Measurements from ENCODE around the gene CDK6.

Gene CDK6

DNA sequence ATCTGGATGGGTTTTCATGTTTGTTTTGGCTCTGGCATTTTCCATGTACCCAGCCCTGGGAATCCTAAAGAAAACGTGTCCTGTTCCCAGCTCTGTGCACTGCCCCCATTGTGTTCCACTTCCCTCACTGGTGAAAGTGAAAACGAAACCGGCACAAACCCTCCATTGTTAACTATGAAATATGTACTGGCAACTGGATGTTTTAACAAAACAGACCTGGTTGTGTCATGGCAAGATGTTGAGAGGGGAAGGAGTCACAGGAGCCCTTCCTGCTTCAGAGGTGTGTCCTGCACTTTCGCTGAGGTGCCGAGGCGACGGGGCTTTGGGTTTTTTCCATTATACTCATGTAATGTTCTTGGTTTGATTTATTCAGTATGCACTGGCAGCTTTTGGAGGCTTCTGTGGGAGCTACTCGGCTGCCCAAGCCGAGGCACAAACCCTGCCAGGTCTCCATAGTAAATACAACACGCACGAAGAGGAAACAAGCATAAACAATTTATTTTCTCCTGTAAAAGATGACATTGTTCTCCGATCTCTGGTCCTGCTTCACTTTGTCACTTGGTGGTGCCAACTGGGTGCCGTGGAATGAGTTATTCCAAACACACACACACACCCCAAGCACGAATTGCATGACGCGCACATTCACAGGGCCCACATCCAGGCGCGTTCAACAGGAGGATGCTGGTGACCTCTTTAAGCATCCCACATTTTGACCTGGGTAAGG, 118.2 kb downstream of the CDK6 start:
- in situ Hi-C loops (cut with MboI; ENCODE audit: low sequenced_read_pairs): no loop called here

DNA sequence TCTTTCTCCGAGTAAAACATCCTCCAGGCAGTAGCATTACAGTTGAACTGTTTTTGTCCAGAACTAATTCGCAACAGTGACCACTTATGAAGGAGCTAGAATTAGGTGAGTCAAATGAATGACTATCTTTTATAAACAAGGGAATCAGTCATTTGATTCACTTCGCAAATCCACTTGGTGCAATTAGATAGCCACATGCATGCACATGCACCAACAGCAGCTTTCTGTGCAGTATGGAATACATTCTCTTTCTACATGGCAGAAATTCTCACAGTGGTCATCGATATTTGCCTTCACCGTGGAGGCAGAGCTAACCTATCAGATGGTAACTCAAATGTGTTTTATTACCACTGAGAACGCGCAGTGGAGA, 118.8 kb downstream of the CDK6 start:
- in situ Hi-C loops (cut with MboI; ENCODE audit: low sequenced_read_pairs): no loop called here

- in situ Hi-C loops (cut with MboI; ENCODE audit: low sequenced_read_pairs): no loop called here
Observed at GRCh38 chr7:92716825-92717580, 119.4 kb downstream of the CDK6 start.

DNA sequence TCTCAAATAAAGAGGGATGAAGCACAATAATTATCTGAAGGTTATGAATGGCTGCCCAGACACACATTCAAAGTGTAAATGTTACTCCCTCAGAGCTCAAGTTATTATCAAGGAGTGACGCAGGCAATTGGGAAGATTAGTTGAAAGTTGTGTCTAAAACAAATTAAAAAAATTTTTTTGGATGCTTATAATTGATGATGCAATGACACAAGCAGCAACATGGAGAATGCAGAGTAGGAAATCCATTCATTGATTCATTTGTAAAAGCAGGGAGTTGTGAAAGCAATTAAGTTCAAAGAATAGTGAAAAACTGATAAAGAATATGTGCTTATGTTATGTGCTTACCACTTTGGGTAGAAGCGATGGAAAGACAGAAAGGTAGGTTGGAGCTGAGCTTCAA, 120.4 kb downstream of the CDK6 start:
- in situ Hi-C loops (cut with MboI; ENCODE audit: low sequenced_read_pairs): no loop called here

DNA sequence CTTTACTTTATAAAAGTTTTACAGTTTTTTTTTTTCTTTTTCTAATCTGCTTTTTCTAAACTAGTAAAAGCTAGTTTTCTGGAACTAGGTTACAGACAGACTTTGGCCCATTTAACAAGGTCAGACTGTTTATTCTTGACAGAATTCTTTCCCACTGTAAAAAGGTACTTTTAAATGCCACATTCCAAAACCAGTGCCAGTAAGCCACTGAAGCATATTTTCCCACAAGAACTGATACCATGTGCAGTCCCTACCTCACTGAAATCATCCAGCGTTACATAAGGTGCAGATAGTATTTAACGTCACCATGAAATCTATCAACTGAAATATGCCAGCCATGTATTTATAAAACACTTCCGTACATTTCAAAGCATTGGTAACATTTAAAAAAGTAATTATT, 121.6 kb downstream of the CDK6 start:
- in situ Hi-C loops (cut with MboI; ENCODE audit: low sequenced_read_pairs): no loop called here

DNA sequence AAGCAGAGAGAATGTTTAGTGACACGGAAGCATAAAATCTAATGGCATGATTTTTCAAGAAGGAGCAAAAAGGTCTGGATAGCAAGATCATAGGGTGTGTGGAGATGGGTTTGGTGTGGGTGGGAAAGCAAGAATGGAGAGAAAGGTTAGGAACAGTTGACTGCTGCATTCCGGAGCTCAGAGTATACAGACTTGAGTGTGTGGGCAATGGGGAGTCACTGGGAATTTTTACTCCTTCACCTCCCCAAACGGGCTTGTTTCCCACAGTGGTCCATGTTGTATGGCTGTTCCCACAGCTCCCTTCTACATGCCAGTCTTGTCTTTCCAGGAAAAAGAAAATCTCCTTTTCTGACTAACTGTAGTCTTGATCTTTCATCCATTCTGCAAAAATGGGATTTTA, 122.1 kb downstream of the CDK6 start:
- in situ Hi-C loops (cut with MboI; ENCODE audit: low sequenced_read_pairs): no loop called here

DNA sequence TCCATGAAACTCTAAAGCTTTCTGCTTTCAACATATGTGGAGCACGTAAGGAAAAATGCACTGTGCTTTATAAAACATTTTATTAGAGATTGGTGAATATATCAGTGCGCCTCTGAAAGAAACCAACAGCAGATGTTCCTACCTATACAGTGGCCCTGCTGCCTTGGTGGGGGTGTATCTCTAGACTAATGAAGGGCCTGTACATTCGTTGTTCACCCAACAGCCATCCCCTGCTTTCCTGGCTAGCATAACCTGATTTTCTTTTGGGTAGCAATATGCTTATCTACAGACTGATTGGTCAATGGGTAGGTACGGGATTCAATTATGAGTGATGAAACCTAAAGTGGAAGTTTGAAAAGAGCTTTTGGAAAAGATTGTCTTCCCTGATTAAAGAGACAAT, 126.5 kb downstream of the CDK6 start:
- in situ Hi-C loops (cut with MboI; ENCODE audit: low sequenced_read_pairs): no loop called here

- in situ Hi-C loops (cut with MboI; ENCODE audit: low sequenced_read_pairs): no loop called here
Observed at GRCh38 chr7:92709150-92709549, 127.2 kb downstream of the CDK6 start.

DNA sequence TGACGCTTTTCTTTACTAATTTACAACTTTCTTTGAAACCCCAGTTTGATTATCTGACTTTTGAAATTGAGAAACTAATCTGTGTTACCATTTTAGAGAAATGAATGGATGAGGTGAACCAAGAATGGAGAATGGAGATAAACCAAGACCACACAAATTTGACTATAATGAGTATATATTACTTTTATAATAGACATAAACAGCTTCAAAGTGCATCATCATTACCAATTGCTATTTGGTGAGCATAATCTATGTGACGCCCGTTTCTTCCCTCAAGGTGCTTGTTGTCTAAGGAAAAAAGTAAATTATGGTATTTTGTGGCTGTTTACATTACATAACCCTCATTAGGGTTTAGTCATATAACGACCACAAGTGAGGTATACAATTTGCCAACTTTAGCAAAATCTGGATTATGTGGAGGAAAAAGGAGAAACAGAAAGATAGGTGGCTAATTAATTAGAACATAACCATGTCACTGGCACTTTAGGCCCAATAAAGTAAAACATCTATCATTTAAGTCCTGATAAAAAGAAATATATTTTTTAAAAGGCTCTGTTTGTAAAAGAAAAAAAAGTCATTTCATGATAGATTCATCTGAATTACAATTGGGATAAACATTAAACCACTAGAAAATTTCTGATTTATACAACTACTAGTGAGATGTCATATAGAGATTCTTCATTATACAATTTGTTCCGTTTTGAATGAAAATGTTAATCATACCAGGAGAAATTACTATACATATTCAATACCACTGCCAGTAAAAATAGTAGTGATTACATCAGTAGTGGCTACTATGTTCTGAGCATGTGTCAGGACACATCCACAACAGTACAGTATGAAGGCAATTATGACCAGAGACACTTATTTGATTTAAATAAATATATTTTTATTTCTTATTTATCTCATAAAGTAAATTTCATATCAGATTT, 128.0 kb downstream of the CDK6 start:
- in situ Hi-C loops (cut with MboI; ENCODE audit: low sequenced_read_pairs): no loop called here

- in situ Hi-C loops (cut with MboI; ENCODE audit: low sequenced_read_pairs): no loop called here
Observed at GRCh38 chr7:92707435-92707834, 128.9 kb downstream of the CDK6 start.

- in situ Hi-C loops (cut with MboI; ENCODE audit: low sequenced_read_pairs): no loop called here
Observed at GRCh38 chr7:92706563-92706962, 129.8 kb downstream of the CDK6 start.

GRCh38 chr7:92705831-92706230, 130.5 kb downstream of the CDK6 start:
- in situ Hi-C loops (cut with MboI; ENCODE audit: low sequenced_read_pairs): no loop called here

GRCh38 chr7:92704858-92705257, 131.5 kb downstream of the CDK6 start:
- in situ Hi-C loops (cut with MboI; ENCODE audit: low sequenced_read_pairs): no loop called here

- in situ Hi-C loops (cut with MboI; ENCODE audit: low sequenced_read_pairs): no loop called here
Observed at GRCh38 chr7:92702535-92702934, 133.8 kb downstream of the CDK6 start.

DNA sequence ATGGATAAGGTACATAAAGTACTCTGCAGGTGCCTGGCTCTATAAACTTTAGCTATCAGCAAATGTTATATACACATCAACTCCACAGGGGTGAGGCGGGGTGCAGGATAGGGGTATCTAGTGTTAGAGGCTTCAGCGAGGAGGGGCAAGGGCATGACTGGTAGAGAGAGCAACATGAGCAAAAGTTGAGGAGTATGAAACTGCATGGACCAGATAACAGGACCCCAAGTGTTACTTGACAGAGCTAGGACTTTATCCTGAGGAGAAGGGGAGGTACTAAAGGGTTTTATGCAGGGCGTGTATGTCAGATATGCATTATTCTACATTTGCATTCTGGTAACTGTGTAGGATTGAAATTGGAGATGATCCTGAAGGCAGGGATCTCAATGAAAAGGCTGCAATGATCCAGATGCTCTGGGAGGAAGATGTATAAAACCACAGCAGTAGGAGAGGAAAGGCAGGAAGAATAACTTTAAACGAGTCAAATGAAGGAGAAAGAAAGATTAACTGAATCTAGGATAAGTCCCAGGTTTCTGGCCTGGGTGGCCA, 136.3 kb downstream of the CDK6 start:
- in situ Hi-C loops (cut with MboI; ENCODE audit: low sequenced_read_pairs): no loop called here

DNA sequence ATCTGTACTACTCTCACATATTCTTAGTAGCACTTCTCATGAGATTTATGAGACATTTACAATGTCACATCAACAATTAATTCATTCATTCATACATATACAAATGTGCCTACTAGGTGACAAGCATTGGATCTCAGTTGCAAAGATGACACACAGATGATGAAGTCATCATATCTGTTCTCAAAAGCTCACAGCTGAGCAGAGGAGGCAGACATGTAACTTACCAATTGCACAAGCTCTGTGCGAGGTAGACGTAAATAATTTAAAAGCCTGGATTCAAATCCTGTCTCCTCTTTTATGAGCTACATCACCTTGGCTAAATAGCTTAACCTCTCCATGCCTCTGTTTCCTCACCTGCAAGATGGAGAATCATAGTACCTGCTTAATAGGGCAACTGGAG, 136.8 kb downstream of the CDK6 start:
- in situ Hi-C loops (cut with MboI; ENCODE audit: low sequenced_read_pairs): no loop called here

GRCh38 chr7:92698237-92698841, 138.0 kb downstream of the CDK6 start:
- in situ Hi-C loops (cut with MboI; ENCODE audit: low sequenced_read_pairs): no loop called here

DNA sequence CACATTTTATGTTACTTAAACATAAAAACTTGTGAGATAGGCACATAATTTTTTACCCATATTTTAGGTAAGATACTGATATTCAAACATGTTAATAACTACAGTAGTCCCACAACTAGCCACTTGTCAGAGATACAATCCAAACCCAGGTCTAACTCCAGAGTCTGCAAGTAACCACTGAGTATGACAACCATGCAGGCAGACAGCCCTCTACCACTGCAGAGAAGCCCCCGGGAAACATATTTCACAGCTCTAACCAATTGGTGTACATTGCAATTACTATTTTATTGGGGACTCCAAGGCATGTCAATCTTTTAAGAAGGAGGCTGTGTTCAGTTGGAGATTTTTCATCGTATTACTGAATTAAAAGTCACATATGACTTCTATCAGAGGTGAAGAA, 139.0 kb downstream of the CDK6 start:
- in situ Hi-C loops (cut with MboI; ENCODE audit: low sequenced_read_pairs): no loop called here

DNA sequence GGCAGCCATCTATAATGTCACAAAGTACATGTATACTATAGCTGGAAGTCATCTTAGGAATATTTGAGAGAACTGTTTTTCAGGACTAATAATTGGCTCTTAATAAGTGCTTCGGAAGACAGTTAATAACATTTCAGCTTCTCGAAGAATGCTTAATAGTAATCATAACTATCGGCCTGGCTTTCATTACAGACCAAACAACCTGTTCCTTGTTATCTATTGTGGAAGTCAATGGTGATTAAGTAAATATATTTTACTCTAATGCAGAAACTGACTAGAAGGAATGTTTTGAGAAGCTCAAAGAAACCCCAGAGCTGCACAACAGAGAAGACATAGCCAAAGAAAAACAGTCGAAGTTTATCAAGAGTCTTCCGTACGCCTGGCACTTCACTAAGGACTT, 139.4 kb downstream of the CDK6 start:
- in situ Hi-C loops (cut with MboI; ENCODE audit: low sequenced_read_pairs): no loop called here

GRCh38 chr7:92696584-92696983, 139.8 kb downstream of the CDK6 start:
- in situ Hi-C loops (cut with MboI; ENCODE audit: low sequenced_read_pairs): no loop called here
